ENCODE results near the gene BBX. TPM values are rescaled to one million over a fixed set of nuclear protein-coding genes. Genes with fewer than 3 reads are reported as not detected.

BBX gene
- total and polyA plus RNA-seq, 2 of the 13 experiments (the other 11 are each of a cell fraction or from before 2014, with no cell fraction given) = 13.7 to 23.2 TPM

DNA sequence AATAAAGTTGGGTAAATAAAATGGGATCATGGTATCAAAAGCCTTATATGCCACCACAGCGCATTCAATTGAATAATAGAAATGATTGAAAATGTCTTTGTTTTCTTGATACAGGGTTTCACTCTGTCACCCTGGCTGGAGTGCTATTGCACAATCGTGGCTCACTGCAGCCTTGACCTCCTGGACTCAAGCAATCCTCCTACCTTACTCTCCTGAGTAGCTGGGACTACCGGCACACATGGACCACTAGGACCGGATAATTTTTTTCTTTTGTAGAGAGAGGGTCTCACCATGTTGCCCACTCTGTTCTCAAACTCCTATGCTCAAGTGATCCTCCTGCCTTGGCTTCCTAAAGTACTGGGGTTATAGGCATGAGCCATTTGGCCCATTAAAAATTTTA is 33.8 kb upstream of the BBX start (continued):
- TF ChIP-seq, protein P1, sequence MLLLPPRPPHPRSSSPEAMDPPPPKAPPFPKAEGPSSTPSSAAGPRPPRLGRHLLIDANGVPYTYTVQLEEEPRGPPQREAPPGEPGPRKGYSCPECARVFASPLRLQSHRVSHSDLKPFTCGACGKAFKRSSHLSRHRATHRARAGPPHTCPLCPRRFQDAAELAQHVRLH (CRISPR knock-in tag; IDR thresholded peaks at IDR 0.05; ENCODE audit: borderline replicate concordance, low read depth) = 0 out of 2 replicates have a peak, but pooled peaks have one; percentile 58
- TF ChIP-seq ELF3 (CRISPR knock-in tag; IDR thresholded peaks at IDR 0.05) = 0 out of 2 replicates have a peak, but pooled peaks have one; percentile 36
- TF ChIP-seq PPARG (CRISPR knock-in tag; conservative IDR thresholded peaks at IDR 0.05) = no peak
- TF ChIP-seq DPF2 (CRISPR knock-in tag; IDR thresholded peaks at IDR 0.05; ENCODE audit: borderline replicate concordance, low read depth) = peak; percentile 84
- TF ChIP-seq, protein P2, sequence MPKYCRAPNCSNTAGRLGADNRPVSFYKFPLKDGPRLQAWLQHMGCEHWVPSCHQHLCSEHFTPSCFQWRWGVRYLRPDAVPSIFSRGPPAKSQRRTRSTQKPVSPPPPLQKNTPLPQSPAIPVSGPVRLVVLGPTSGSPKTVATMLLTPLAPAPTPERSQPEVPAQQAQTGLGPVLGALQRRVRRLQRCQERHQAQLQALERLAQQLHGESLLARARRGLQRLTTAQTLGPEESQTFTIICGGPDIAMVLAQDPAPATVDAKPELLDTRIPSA (CRISPR knock-in tag; IDR thresholded peaks at IDR 0.05; ENCODE audit: borderline replicate concordance) = no peak
- TF ChIP-seq, protein P3, sequence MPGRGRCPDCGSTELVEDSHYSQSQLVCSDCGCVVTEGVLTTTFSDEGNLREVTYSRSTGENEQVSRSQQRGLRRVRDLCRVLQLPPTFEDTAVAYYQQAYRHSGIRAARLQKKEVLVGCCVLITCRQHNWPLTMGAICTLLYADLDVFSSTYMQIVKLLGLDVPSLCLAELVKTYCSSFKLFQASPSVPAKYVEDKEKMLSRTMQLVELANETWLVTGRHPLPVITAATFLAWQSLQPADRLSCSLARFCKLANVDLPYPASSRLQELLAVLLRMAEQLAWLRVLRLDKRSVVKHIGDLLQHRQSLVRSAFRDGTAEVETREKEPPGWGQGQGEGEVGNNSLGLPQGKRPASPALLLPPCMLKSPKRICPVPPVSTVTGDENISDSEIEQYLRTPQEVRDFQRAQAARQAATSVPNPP (CRISPR knock-in tag; IDR thresholded peaks at IDR 0.05) = no peak
- TF ChIP-seq, protein P4, sequence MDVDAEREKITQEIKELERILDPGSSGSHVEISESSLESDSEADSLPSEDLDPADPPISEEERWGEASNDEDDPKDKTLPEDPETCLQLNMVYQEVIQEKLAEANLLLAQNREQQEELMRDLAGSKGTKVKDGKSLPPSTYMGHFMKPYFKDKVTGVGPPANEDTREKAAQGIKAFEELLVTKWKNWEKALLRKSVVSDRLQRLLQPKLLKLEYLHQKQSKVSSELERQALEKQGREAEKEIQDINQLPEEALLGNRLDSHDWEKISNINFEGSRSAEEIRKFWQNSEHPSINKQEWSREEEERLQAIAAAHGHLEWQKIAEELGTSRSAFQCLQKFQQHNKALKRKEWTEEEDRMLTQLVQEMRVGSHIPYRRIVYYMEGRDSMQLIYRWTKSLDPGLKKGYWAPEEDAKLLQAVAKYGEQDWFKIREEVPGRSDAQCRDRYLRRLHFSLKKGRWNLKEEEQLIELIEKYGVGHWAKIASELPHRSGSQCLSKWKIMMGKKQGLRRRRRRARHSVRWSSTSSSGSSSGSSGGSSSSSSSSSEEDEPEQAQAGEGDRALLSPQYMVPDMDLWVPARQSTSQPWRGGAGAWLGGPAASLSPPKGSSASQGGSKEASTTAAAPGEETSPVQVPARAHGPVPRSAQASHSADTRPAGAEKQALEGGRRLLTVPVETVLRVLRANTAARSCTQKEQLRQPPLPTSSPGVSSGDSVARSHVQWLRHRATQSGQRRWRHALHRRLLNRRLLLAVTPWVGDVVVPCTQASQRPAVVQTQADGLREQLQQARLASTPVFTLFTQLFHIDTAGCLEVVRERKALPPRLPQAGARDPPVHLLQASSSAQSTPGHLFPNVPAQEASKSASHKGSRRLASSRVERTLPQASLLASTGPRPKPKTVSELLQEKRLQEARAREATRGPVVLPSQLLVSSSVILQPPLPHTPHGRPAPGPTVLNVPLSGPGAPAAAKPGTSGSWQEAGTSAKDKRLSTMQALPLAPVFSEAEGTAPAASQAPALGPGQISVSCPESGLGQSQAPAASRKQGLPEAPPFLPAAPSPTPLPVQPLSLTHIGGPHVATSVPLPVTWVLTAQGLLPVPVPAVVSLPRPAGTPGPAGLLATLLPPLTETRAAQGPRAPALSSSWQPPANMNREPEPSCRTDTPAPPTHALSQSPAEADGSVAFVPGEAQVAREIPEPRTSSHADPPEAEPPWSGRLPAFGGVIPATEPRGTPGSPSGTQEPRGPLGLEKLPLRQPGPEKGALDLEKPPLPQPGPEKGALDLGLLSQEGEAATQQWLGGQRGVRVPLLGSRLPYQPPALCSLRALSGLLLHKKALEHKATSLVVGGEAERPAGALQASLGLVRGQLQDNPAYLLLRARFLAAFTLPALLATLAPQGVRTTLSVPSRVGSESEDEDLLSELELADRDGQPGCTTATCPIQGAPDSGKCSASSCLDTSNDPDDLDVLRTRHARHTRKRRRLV (CRISPR knock-in tag; IDR thresholded peaks at IDR 0.05) = no peak
- peak; percentile 94 for TF ChIP-seq HNF4A (CRISPR knock-in tag; IDR thresholded peaks at IDR 0.05)
- TF ChIP-seq, protein P5, sequence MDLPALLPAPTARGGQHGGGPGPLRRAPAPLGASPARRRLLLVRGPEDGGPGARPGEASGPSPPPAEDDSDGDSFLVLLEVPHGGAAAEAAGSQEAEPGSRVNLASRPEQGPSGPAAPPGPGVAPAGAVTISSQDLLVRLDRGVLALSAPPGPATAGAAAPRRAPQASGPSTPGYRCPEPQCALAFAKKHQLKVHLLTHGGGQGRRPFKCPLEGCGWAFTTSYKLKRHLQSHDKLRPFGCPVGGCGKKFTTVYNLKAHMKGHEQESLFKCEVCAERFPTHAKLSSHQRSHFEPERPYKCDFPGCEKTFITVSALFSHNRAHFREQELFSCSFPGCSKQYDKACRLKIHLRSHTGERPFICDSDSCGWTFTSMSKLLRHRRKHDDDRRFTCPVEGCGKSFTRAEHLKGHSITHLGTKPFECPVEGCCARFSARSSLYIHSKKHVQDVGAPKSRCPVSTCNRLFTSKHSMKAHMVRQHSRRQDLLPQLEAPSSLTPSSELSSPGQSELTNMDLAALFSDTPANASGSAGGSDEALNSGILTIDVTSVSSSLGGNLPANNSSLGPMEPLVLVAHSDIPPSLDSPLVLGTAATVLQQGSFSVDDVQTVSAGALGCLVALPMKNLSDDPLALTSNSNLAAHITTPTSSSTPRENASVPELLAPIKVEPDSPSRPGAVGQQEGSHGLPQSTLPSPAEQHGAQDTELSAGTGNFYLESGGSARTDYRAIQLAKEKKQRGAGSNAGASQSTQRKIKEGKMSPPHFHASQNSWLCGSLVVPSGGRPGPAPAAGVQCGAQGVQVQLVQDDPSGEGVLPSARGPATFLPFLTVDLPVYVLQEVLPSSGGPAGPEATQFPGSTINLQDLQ (CRISPR knock-in tag; IDR thresholded peaks at IDR 0.05) = no peak
- TF ChIP-seq ZBTB20 (CRISPR knock-in tag; IDR thresholded peaks at IDR 0.05; ENCODE audit: borderline replicate concordance, low read depth) = no peak
- TF ChIP-seq, protein P6, sequence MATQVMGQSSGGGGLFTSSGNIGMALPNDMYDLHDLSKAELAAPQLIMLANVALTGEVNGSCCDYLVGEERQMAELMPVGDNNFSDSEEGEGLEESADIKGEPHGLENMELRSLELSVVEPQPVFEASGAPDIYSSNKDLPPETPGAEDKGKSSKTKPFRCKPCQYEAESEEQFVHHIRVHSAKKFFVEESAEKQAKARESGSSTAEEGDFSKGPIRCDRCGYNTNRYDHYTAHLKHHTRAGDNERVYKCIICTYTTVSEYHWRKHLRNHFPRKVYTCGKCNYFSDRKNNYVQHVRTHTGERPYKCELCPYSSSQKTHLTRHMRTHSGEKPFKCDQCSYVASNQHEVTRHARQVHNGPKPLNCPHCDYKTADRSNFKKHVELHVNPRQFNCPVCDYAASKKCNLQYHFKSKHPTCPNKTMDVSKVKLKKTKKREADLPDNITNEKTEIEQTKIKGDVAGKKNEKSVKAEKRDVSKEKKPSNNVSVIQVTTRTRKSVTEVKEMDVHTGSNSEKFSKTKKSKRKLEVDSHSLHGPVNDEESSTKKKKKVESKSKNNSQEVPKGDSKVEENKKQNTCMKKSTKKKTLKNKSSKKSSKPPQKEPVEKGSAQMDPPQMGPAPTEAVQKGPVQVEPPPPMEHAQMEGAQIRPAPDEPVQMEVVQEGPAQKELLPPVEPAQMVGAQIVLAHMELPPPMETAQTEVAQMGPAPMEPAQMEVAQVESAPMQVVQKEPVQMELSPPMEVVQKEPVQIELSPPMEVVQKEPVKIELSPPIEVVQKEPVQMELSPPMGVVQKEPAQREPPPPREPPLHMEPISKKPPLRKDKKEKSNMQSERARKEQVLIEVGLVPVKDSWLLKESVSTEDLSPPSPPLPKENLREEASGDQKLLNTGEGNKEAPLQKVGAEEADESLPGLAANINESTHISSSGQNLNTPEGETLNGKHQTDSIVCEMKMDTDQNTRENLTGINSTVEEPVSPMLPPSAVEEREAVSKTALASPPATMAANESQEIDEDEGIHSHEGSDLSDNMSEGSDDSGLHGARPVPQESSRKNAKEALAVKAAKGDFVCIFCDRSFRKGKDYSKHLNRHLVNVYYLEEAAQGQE (IDR thresholded peaks at IDR 0.05; ENCODE audit: borderline replicate concordance in 1 of 2, low read depth in 1 of 2, low read length in 2 of 2) = no peak
- peak; percentile 70 for TF ChIP-seq NR2C2 (CRISPR knock-in tag; IDR thresholded peaks at IDR 0.05; ENCODE audit: borderline replicate concordance)
- no peak for TF ChIP-seq ZNF224 (CRISPR knock-in tag; IDR thresholded peaks at IDR 0.05)
- 0 out of 2 replicates have a peak, but pooled peaks have one; percentile 30 for TF ChIP-seq HDAC1 (CRISPR knock-in tag; IDR thresholded peaks at IDR 0.05)
- peak; percentile 60; the same call in 1 of the 2 replicates for TF ChIP-seq ZNF331 (CRISPR knock-in tag; IDR thresholded peaks at IDR 0.05)
- TF ChIP-seq CEBPB (IDR thresholded peaks at IDR 0.05; ENCODE audit: borderline replicate concordance, low read depth, low read length) = peak; percentile 99
